ENCODE data around the gene ATF6. TPM values are rescaled to one million over a fixed set of nuclear protein-coding genes. Genes with fewer than 3 reads are reported as not detected.

Gene ATF6
- total RNA-seq, 2 experiments from 2014 or later, result 10.2 to 13.9 TPM

DNA sequence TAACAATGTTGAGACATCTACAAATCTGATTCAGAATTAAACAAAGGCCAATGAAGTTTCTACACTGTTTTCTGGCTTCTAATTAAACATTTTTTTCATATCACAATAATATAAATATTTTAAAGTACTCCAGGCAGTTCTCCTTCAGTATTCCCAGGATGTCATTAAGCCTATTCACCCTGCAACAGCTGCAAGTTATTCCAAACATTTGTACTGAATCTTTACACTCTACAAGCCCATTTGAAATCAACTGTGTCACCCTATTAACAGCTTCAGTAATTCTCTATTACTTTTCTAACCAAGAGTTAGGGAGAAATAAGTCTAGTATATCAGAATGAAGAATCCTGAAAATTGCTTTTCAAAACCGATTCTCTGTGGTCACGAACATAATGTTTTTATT lies 133.0 kb downstream of the ATF6 start:
- no peak overlapping the region for H2AFZ ChIP-seq (ENCODE audit: low read length)
- no peak overlapping the region for H3K4me2 ChIP-seq (ENCODE audit: low read length)
- H3K4me1 ChIP-seq (ENCODE audit: insufficient read depth, low read length, poor library complexity, severe bottlenecking), result no peaks in the 10 kb centered on the region
- ChIA-PET CTCF (ENCODE audit: unreplicated experiment) (no interaction called here), POLR2A (interaction anchor here (0.7 kb wide), 1 partner anchor 93 kb away, joined by 3 read pairs; no protein-coding TSS in a partner anchor)
- no peaks in the 10 kb centered on the region for H3K9me2 ChIP-seq (ENCODE audit: insufficient read depth, low read length)
- no peaks in the 10 kb centered on the region for H4K20me1 ChIP-seq (ENCODE audit: insufficient read depth, low read length)
- H3K79me2 ChIP-seq (ENCODE audit: insufficient read depth, low read depth, low read length), result no peaks in the 10 kb centered on the region
- intact Hi-C loops (cut with micrococcal nuclease; ENCODE audit: unreplicated experiment), result no loop called here
- no peak overlapping the region for H3K4me3 ChIP-seq (ENCODE audit: low read depth, low read length, poor library complexity, severe bottlenecking)
- no TSS peak for BruUV-seq (replicated peaks)
- no peaks in the 10 kb centered on the region for H3K36me3 ChIP-seq (ENCODE audit: insufficient read depth, low read length)
- no peak overlapping the region for H3K27ac ChIP-seq (ENCODE audit: low read depth, low read length, poor library complexity, severe bottlenecking)
- DNase-seq (ENCODE audit: low spot score), result no peak
- no peaks in the 10 kb centered on the region for H3K9me3 ChIP-seq (ENCODE audit: low read length)
- TF ChIP-seq, protein P1, sequence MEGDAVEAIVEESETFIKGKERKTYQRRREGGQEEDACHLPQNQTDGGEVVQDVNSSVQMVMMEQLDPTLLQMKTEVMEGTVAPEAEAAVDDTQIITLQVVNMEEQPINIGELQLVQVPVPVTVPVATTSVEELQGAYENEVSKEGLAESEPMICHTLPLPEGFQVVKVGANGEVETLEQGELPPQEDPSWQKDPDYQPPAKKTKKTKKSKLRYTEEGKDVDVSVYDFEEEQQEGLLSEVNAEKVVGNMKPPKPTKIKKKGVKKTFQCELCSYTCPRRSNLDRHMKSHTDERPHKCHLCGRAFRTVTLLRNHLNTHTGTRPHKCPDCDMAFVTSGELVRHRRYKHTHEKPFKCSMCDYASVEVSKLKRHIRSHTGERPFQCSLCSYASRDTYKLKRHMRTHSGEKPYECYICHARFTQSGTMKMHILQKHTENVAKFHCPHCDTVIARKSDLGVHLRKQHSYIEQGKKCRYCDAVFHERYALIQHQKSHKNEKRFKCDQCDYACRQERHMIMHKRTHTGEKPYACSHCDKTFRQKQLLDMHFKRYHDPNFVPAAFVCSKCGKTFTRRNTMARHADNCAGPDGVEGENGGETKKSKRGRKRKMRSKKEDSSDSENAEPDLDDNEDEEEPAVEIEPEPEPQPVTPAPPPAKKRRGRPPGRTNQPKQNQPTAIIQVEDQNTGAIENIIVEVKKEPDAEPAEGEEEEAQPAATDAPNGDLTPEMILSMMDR (conservative IDR thresholded peaks at IDR 0.05; ENCODE audit: low read length), result no peak
- TF ChIP-seq EZH2phosphoT487 (IDR thresholded peaks at IDR 0.05; ENCODE audit: borderline replicate concordance, low read depth, low read length), result no peak

DNA sequence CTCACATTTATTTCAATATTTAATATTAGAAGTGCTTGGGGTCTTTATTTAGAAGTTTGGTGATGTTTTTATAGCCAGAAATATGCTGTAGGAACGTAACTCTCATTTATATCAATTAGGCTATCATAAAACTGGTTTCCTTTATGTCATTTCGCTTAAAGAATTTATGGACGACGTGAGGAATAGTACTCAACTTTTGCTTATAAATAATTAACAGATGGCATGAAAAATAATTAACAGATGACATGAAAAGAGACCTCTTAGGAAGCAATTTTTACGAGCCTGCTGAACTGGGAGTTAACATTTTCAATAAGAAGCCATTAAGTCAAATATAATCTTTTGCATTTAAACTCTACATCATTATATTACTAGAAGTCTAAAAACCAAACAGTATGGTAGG lies 134.0 kb downstream of the ATF6 start:
- TF ChIP-seq, protein P1 (conservative IDR thresholded peaks at IDR 0.05; ENCODE audit: low read length), result no peak
- TF ChIP-seq EZH2phosphoT487 (IDR thresholded peaks at IDR 0.05; ENCODE audit: borderline replicate concordance, low read depth, low read length), result no peak
- no peaks in the 10 kb centered on the region for H3K4me1 ChIP-seq (ENCODE audit: insufficient read depth, low read length, poor library complexity, severe bottlenecking)
- ChIA-PET POLR2A (no interaction called here), CTCF (ENCODE audit: unreplicated experiment) (no interaction called here)
- no peaks in the 10 kb centered on the region for H3K79me2 ChIP-seq (ENCODE audit: insufficient read depth, low read depth, low read length)
- H3K9me2 ChIP-seq (ENCODE audit: insufficient read depth, low read length), result no peaks in the 10 kb centered on the region
- no peaks in the 10 kb centered on the region for H3K36me3 ChIP-seq (ENCODE audit: insufficient read depth, low read length)
- no TSS peak for BruUV-seq (replicated peaks)
- no peaks in the 10 kb centered on the region for H4K20me1 ChIP-seq (ENCODE audit: insufficient read depth, low read length)
- intact Hi-C loops (cut with micrococcal nuclease; ENCODE audit: unreplicated experiment), result no loop called here
- no peak overlapping the region for H3K4me2 ChIP-seq (ENCODE audit: low read length)
- no peak overlapping the region for H3K27ac ChIP-seq (ENCODE audit: low read depth, low read length, poor library complexity, severe bottlenecking)
- DNase-seq (ENCODE audit: low spot score), result no peak
- H3K4me3 ChIP-seq (ENCODE audit: low read depth, low read length, poor library complexity, severe bottlenecking), result no peak overlapping the region
- H3K9me3 ChIP-seq (ENCODE audit: low read length), result no peaks in the 10 kb centered on the region
- no peak overlapping the region for H2AFZ ChIP-seq (ENCODE audit: low read length)

DNA sequence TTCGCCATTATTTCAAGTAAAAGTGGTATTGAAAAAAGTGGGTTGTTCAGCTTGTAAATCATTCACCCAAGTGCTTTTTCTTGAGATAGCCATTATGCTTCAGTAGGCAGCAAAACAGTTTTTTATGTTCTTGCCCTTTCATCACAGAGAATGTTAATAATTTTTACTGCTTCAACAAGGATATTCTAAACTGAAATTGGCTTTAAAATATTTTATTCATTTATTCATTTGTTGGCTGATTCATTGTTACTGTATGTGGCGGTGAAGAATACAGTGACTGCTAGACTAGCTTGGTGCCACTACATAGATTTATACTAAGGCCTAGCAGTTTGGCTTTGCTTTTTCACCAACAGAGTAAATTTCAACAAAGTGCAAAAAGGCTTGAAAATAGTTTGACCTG lies 136.1 kb downstream of the ATF6 start:
- Histone ChIP-seq H3K4me2 (ENCODE audit: low read length) (no peak overlapping the region), H3K9me3 (ENCODE audit: low read length) (no peaks in the 10 kb centered on the region), H3K36me3 (ENCODE audit: insufficient read depth, low read length) (no peaks in the 10 kb centered on the region), H2AFZ (ENCODE audit: low read length) (no peak overlapping the region), H3K9me2 (ENCODE audit: insufficient read depth, low read length) (no peaks in the 10 kb centered on the region), H4K20me1 (ENCODE audit: insufficient read depth, low read length) (no peaks in the 10 kb centered on the region), H3K79me2 (ENCODE audit: insufficient read depth, low read depth, low read length) (no peaks in the 10 kb centered on the region), H3K4me3 (ENCODE audit: low read depth, low read length, poor library complexity, severe bottlenecking) (no peak overlapping the region), H3K27ac (ENCODE audit: low read depth, low read length, poor library complexity, severe bottlenecking) (no peak overlapping the region), H3K4me1 (ENCODE audit: insufficient read depth, low read length, poor library complexity, severe bottlenecking) (no peaks in the 10 kb centered on the region)
- ChIA-PET CTCF (ENCODE audit: unreplicated experiment) (no interaction called here), POLR2A (interaction anchor here (0.7 kb wide), 1 partner anchor 433 kb away, joined by 3 read pairs; no protein-coding TSS in a partner anchor)
- TF ChIP-seq, protein P1 (conservative IDR thresholded peaks at IDR 0.05; ENCODE audit: low read length), result no peak
- no peak for TF ChIP-seq EZH2phosphoT487 (IDR thresholded peaks at IDR 0.05; ENCODE audit: borderline replicate concordance, low read depth, low read length)
- DNase-seq (ENCODE audit: low spot score), result no peak
- BruUV-seq (replicated peaks), result no TSS peak
- intact Hi-C loops (cut with micrococcal nuclease; ENCODE audit: unreplicated experiment), result no loop called here
